ENCODE measurements around the gene DHRS11.
A peak's percentile ranks its signal among the peaks of the same experiment; 100 is the strongest.

The DHRS11 gene

GRCh38 chr17:36614933-36615332 is 23.3 kb downstream of the DHRS11 start:
- no peak for DNase-seq

GRCh38 chr17:36616061-36617029 is 24.7 kb downstream of the DHRS11 start:
- DNase-seq, result peak; percentile 25 to 65

- DNase-seq, result no peak
These were observed 26.1 kb downstream of the DHRS11 start for GRCh38 chr17:36617773-36618172.

GRCh38 chr17:36623281-36623680 is 31.6 kb downstream of the DHRS11 start:
- DNase-seq, result no peak

- no peak for DNase-seq
These were observed 33.5 kb downstream of the DHRS11 start for GRCh38 chr17:36625188-36625587.

- DNase-seq, result no peak
These were observed 35.4 kb downstream of the DHRS11 start for GRCh38 chr17:36627101-36627500.

GRCh38 chr17:36628576-36628975 is 36.9 kb downstream of the DHRS11 start:
- DNase-seq, result no peak

GRCh38 chr17:36629252-36629847 is 37.7 kb downstream of the DHRS11 start:
- DNase-seq, result peak; percentile 80 to 84

- DNase-seq, result peak in 1 of 2 donors; percentile 38
These were observed 38.4 kb downstream of the DHRS11 start for GRCh38 chr17:36629970-36630502.

- no peak for DNase-seq
These were observed 39.3 kb downstream of the DHRS11 start for GRCh38 chr17:36631022-36631421.

GRCh38 chr17:36632916-36633771 is 41.5 kb downstream of the DHRS11 start:
- no peak for DNase-seq

GRCh38 chr17:36640346-36640745 is 48.7 kb downstream of the DHRS11 start:
- DNase-seq, result no peak

GRCh38 chr17:36640836-36641235 is 49.2 kb downstream of the DHRS11 start:
- DNase-seq, result no peak

- no peak for DNase-seq
These were observed 49.7 kb downstream of the DHRS11 start for GRCh38 chr17:36641331-36641876.

- no peak for DNase-seq
These were observed 50.5 kb downstream of the DHRS11 start for GRCh38 chr17:36641877-36642845.

GRCh38 chr17:36643086-36643685 is 51.5 kb downstream of the DHRS11 start:
- no peak for DNase-seq

GRCh38 chr17:36645422-36645821 is 53.7 kb downstream of the DHRS11 start:
- DNase-seq, result no peak

- no peak for DNase-seq
These were observed 56.0 kb downstream of the DHRS11 start for GRCh38 chr17:36647636-36648035.

GRCh38 chr17:36650096-36650775 is 58.6 kb downstream of the DHRS11 start:
- no peak for DNase-seq
